ENCODE results near the gene CCND1.

The CCND1 gene

GRCh38 chr11:69641681-69642548 is 959 bp downstream of the CCND1 start:
- DNase-seq (ENCODE audit: low spot score), result peak; percentile 29

GRCh38 chr11:69642549-69642912 is 1.6 kb downstream of the CCND1 start:
- peak; percentile 6 for DNase-seq (ENCODE audit: low spot score)

GRCh38 chr11:69642913-69643632 is 2.1 kb downstream of the CCND1 start:
- peak; percentile 79 for DNase-seq (ENCODE audit: low spot score)

GRCh38 chr11:69643646-69644045 is 2.7 kb downstream of the CCND1 start:
- DNase-seq (ENCODE audit: low spot score), result peak; percentile 28

DNA sequence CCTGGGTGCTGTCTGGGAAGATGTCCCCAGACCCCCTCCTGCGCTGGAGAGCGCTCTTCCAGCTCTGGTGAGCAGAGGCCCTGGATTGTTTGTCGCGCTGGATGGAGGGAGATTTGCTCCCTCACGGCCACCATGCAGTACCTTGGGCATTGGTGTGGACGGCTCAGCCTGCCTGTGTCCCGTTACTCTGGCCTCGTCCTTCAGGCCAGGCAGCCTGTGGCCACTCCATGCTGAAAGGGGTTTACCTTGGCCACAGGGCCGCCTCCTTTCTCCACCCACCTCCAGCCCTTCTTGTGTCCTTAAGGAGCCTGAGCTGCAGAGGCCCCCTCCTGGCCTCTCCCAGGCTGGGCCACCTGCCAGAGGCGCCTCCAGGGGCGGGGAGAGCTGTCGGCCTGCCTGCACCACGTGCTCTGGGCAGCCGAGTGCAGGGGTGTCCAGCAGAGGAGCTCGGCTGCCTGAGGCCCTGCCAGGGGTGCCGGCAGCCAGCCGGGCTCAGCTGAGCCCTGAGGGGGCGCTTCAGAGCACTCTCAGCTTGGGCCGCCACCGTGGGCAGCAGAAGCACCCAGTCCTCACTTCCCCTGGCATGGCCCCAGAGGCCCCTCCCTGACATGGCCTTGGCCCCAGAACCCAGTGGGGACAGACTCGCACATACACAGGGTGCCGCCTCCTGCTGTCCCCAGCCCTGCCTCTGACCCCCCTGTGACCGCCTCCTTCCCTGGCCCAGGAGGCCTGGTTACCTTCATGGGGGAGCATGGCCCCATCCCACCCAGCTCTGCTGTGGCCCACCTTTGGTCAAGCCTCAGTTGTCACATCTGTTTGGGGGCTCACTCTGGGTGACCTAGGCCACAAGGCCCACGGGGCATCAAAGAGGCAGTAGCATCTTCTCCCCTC is 3.4 kb downstream of the CCND1 start:
- DNase-seq (ENCODE audit: low spot score), result peak; percentile 91

DNA sequence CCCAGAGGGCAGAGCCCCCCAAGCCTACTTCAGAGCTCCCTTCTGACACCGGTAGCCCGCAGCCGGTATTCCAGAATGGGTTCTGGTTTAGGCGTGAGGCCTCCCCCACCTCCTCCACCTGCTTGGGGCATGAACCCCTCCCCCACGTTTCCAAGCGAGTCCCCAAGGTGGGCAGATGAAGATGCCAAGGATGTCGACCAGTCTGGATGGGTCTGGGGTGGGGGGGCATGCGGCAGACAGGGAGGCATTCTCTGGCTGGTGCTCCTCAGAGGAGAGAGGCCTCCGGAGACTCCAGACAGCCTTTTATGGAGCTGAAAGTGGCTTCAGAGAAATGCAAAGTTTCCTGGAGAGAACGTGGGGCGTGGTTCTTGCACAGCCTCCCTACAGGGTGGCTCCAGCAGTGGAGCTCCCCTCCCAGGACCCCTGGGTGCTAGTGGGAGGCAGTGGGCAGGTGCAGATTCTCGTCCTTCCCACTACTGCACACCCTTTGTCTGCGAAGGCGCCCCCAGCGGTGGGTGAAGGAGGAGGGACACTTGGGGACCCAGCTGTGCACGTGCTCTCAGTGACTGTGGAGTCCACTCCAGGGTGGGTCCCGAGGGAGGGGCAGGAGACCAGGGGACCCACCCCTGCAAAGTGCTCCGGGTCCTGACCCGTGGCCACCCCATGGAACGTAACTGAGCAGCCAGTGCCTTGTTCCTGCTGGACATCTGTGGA is 4.2 kb downstream of the CCND1 start:
- DNase-seq (ENCODE audit: low spot score), result peak; percentile 17

DNA sequence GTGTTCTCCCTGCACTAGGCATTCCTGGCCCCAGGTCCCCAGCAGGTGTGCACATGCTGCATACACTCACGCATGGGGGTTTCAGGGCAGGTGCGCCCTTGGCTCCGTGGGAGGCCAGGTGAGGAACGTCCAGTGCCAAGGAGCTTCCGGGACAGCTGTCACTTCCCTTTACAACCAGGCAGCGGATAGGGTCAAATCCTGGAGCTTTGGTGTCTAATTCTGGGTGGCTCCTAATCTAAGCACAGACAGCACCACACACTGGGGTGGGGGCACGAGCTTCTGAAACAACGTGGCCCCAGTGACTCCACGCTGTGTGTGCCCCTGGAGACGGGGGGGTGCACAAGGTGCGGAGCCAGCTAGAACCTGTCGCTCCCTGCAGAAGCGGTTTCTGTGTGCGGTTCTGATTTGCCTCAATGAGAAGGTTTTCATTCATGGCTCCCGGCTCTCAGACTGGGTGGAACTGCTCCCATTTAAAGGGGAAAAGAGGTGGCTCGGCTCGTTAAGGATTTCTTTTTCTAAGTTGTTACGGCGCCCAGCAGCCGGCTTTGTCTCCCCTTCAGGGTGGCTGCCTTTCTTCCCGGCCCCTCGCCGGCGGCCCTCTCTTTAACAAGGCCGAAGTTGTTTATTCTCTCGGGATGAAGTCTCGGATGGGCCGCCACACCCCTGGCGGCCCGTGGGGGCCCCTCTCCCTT is 5.0 kb downstream of the CCND1 start:
- peak; percentile 41 for DNase-seq (ENCODE audit: low spot score)

DNA sequence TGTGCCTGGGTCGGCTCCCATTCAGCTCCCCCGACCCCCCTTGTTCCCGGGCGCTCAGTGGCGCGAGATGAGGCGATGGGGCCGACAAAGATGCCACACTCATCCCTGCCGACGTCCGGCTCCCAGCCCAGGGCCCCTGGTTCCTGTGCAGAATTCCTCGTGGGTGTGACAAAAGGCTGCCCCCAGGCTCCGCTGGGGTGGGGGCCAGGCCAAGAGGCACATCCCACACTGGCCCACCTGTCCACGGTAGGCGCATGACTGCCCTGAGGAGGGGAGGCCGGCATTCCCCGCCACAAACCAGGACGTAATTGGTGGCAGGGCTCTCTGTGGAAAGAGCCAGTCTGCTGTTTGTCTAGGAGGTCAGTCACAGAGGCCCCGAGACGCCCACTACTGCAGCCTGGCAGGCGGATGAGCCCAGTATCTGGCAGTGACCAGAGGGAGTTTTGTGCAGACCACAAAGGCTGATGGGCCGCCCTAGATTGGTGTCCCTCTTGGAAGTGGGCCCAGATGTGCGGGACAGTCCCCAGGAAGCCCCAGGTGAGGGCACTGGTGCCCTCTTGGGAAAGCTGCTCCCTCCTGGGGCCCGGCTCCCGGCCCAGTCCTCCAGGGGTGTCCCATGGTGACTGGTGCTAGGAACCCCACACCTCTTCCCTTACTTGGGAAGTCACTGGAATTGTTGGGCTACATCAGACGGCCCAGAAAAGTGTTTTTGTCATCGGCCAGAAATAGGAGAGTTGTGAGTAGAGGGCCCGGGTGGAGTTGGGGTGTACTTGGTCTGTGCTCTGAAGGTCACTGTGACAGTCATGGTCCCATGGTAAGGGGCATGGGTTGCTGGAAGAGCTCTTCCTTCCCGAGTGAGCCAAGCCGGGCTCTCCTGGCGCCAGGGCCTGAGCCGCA is 5.8 kb downstream of the CCND1 start:
- peak; percentile 27 for DNase-seq (ENCODE audit: low spot score)

DNA sequence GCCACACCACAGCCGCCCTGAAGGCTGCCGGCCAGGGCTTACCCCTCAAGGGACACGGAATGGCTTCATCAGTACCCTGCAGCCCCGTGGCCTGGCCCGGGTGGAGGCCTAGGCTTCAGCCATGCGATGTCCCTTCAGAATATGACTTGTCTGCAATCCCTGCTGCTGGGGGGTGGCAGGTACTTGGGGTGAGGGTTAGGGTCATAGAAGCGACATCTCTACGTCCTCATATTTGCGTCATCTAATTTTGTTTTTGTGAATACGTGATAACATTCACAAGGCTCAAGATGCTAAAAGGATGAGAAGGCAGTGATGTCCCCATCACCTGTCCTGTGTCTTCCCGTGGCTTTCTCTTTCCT is 6.4 kb downstream of the CCND1 start:
- DNase-seq (ENCODE audit: low spot score), result peak; percentile 16

GRCh38 chr11:69647761-69648497 is 7.0 kb downstream of the CCND1 start:
- DNase-seq (ENCODE audit: low spot score), result peak; percentile 20

DNA sequence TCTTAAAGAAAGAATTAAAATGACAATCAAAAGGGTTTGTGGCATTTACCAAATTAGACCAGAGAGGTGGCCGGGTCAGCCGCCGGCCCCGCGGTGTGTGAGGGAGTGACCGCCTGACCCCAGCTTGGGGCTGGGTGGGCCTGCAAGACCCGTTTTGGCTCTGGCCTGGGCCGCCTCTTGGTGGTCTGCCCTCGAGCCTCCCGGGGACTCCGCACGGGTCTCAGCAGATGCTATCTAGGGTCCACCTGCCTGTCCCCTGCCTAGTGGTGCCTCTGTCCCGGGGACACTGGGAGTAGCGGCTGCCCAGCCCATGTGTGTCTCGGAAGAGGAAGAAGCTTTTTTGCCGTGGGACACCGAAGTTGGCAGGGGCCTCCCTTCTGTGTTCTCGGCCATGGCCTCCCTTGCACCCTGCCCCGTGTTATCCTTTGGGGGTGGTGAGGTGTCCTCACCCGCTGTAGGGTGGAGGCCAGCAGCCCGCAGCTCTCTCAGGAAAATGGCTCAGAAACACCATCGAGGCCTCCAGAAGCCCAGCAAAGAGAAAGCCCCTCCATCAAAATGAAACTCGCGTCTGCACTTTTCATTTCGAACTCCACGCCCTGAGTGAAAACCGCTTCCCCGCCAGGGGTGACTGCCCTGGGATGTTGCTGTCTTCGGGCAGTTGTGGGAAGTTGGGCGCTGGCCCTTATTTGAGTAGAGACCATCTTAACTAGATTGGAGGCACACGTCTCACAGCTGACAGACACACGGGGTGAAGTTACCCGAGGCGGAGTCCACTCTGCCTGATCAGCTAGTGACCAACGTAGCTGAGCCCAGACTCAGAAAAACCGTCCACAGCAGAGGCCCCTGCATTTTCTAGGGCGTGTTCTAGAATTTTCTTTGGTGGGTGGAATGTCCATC is 8.0 kb downstream of the CCND1 start:
- no peak for DNase-seq (ENCODE audit: low spot score)

DNA sequence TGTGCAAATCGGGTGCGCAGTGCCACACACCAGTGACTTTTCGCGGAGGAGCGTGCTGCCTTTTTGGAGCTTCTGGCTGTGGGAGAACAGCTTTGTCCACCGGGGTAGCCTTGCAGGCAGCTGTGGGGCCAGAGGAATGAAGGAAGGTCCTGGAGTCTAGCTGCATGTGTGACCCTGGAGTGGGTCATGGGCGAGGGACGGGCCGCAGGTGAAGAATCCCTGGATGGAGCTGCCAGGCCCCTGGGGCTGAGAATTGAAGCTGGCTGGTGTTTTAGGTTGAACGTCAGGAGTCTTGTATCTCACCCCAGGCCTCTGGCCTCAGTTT is 8.6 kb downstream of the CCND1 start:
- no peak for DNase-seq (ENCODE audit: low spot score)

- peak; percentile 13 for DNase-seq (ENCODE audit: low spot score)
These were observed 9.3 kb downstream of the CCND1 start for GRCh38 chr11:69650081-69650831.

- DNase-seq (ENCODE audit: low spot score), result no peak
These were observed 9.9 kb downstream of the CCND1 start for GRCh38 chr11:69650832-69651344.

DNA sequence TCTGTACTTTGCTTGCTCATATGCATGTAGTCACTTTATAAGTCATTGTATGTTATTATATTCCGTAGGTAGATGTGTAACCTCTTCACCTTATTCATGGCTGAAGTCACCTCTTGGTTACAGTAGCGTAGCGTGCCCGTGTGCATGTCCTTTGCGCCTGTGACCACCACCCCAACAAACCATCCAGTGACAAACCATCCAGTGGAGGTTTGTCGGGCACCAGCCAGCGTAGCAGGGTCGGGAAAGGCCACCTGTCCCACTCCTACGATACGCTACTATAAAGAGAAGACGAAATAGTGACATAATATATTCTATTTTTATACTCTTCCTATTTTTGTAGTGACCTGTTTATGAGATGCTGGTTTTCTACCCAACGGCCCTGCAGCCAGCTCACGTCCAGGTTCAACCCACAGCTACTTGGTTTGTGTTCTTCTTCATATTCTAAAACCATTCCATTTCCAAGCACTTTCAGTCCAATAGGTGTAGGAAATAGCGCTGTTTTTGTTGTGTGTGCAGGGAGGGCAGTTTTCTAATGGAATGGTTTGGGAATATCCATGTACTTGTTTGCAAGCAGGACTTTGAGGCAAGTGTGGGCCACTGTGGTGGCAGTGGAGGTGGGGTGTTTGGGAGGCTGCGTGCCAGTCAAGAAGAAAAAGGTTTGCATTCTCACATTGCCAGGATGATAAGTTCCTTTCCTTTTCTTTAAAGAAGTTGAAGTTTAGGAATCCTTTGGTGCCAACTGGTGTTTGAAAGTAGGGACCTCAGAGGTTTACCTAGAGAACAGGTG is 11.1 kb downstream of the CCND1 start:
- DNase-seq (ENCODE audit: low spot score), result no peak

- peak; percentile 15 for DNase-seq (ENCODE audit: low spot score)
These were observed 12.0 kb downstream of the CCND1 start for GRCh38 chr11:69652999-69653398.
